Hepatocyte (in vitro differentiated cells): Measurements from ENCODE around the gene CHST15. TPM values are rescaled to one million over a fixed set of nuclear protein-coding genes. Genes with fewer than 3 reads are reported as not detected.

ENCODE experiments used
- DNase-seq: peaks from one replicate; pipeline ENCODE4 v3.0.0-alpha.2; 2016; ENCODE audit warnings: low spot score
- H2AFZ ChIP-seq: fragments of 200-600 bp; sonication (generic); 2 replicates; pipeline ENCODE4 v1.6.0; 2016; ENCODE audit warnings: antibody characterized with exemption, mild to moderate bottlenecking
- H3K27ac ChIP-seq: fragments of 200-600 bp; sonication (generic); 2 replicates; pipeline ENCODE4 v1.5.1; 2016; ENCODE audit warnings: mild to moderate bottlenecking
- H3K27me3 ChIP-seq: fragments of 200-600 bp; sonication (generic); 2 replicates; pipeline ENCODE4 v1.6.1; 2016
- H3K36me3 ChIP-seq: fragments of 200-600 bp; sonication (generic); replicated peaks from 2 replicates; pipeline ENCODE4 v1.5.1; 2016; ENCODE audit warnings: low read depth; ENCODE audit not compliant: insufficient read depth
- H3K4me1 ChIP-seq: fragments of 200-600 bp; sonication (generic); 2 replicates; pipeline ENCODE4 v1.5.1; 2016; ENCODE audit warnings: mild to moderate bottlenecking, moderate library complexity; ENCODE audit not compliant: insufficient read depth
- H3K4me2 ChIP-seq: fragments of 200-600 bp; sonication (generic); 2 replicates; pipeline ENCODE4 v1.6.0; 2016
- H3K4me3 ChIP-seq: fragments of 200-600 bp; sonication (generic); 2 replicates; pipeline ENCODE4 v1.5.1; 2016; ENCODE audit warnings: mild to moderate bottlenecking
- H3K79me2 ChIP-seq: fragments of 200-600 bp; sonication (generic); 2 replicates; pipeline ENCODE4 v1.6.0; 2017; ENCODE audit warnings: mild to moderate bottlenecking
- H3K9me2 ChIP-seq: fragments of 200-600 bp; sonication (generic); replicated peaks from 2 replicates; pipeline ENCODE4 v1.6.0; 2017; ENCODE audit warnings: mild to moderate bottlenecking; ENCODE audit not compliant: insufficient read depth
- H3K9me3 ChIP-seq: fragments of 200-600 bp; sonication (generic); 2 replicates; pipeline ENCODE4 v1.5.1; 2016; ENCODE audit warnings: low read depth, mild to moderate bottlenecking
- H4K20me1 ChIP-seq: fragments of 200-600 bp; sonication (generic); 2 replicates; pipeline ENCODE4 v1.6.0; 2016; ENCODE audit warnings: mild to moderate bottlenecking; ENCODE audit not compliant: insufficient read depth, poor library complexity, severe bottlenecking
- CTCF ChIP-seq: fragments of 200-600 bp; sonication (generic); IDR thresholded peaks from 2 replicates; pipeline ENCODE4 v1.5.1; 2016; ENCODE audit warnings: antibody characterized with exemption, mild to moderate bottlenecking; ENCODE audit not compliant: poor library complexity
- EZH2 ChIP-seq: fragments of 200-600 bp; sonication (generic); IDR thresholded peaks from 2 replicates; pipeline ENCODE4 v1.6.1; 2016; ENCODE audit warnings: antibody characterized with exemption, mild to moderate bottlenecking, borderline replicate concordance
- EZH2phosphoT487 ChIP-seq: fragments of 200-600 bp; sonication (generic); IDR thresholded peaks from one replicate; pipeline ENCODE4 v1.6.1; 2018; ENCODE audit warnings: antibody characterized with exemption, mild to moderate bottlenecking, low read depth, moderate library complexity; ENCODE audit not compliant: unreplicated experiment, severe bottlenecking
- WGBS: methylation state at CpG from one replicate; pipeline ENCODE4 v1.1.6; 2016; ENCODE audit warnings: low lambda C conversion rate; ENCODE audit errors: missing lambda C conversion rate; 5-methylcytosine and 5-hydroxymethylcytosine counted together
- polyA plus RNA-seq: library from polyadenylated mRNA; unstranded; fragments of >200 nt; fragmentation: Nextera tagmentation; extraction: Ambion mirVana; gene quantifications from 2 replicates; pipeline ENCODE4 v1.2.1, GENCODE V29; 2016
- total RNA-seq: library from RNA; depleted of rRNA; stranded (reverse); fragments of >200 nt; gene quantifications from 2 replicates; pipeline ENCODE4 v1.2.3, GENCODE V29; 2014

Gene CHST15
- total and polyA plus RNA-seq, 2 experiments from 2014 or later = 3.9 to 4.5 TPM

GRCh38 chr10:124010563-124011131, 82.8 kb downstream of the CHST15 start:
- no peak overlapping the region for H3K4me2 ChIP-seq
- no peak overlapping the region for H3K4me3 ChIP-seq
- H3K9me3 ChIP-seq = no peaks in the 10 kb centered on the region
- H3K79me2 ChIP-seq = no peaks in the 10 kb centered on the region
- no peaks in the 10 kb centered on the region for H3K9me2 ChIP-seq
- H2AFZ ChIP-seq = no peak overlapping the region
- TF ChIP-seq CTCF (no peak), EZH2phosphoT487 (no peak), EZH2 (no peak)
- H3K36me3 ChIP-seq = no peaks in the 10 kb centered on the region
- H4K20me1 ChIP-seq = no peaks in the 10 kb centered on the region
- 92% methylated on average over 21 of the region's 22 CpGs for WGBS
- DNase-seq = no peak
- no peaks in the 10 kb centered on the region for H3K4me1 ChIP-seq
- H3K27me3 ChIP-seq = no peaks in the 10 kb centered on the region
- no peak overlapping the region for H3K27ac ChIP-seq

GRCh38 chr10:124010024-124010423, 83.4 kb downstream of the CHST15 start:
- H2AFZ ChIP-seq = no peak overlapping the region
- WGBS = 96% methylated on average over 20 of the region's 20 CpGs
- no peaks in the 10 kb centered on the region for H3K9me2 ChIP-seq
- H3K79me2 ChIP-seq = no peaks in the 10 kb centered on the region
- H4K20me1 ChIP-seq = no peaks in the 10 kb centered on the region
- H3K4me1 ChIP-seq = no peaks in the 10 kb centered on the region
- no peak overlapping the region for H3K4me2 ChIP-seq
- no peak for DNase-seq
- no peak for TF ChIP-seq EZH2phosphoT487
- TF ChIP-seq EZH2 = no peak
- TF ChIP-seq CTCF = no peak
- no peak overlapping the region for H3K4me3 ChIP-seq
- H3K27me3 ChIP-seq = no peaks in the 10 kb centered on the region
- no peaks in the 10 kb centered on the region for H3K9me3 ChIP-seq
- no peaks in the 10 kb centered on the region for H3K36me3 ChIP-seq
- no peak overlapping the region for H3K27ac ChIP-seq

GRCh38 chr10:124009231-124010015, 84.0 kb downstream of the CHST15 start:
- Histone ChIP-seq H3K4me3 (no peak overlapping the region), H3K36me3 (no peaks in the 10 kb centered on the region), H3K27ac (no peak overlapping the region), H3K4me1 (no peaks in the 10 kb centered on the region), H3K27me3 (no peaks in the 10 kb centered on the region), H3K9me3 (no peaks in the 10 kb centered on the region), H2AFZ (no peak overlapping the region), H4K20me1 (no peaks in the 10 kb centered on the region), H3K4me2 (no peak overlapping the region), H3K79me2 (no peaks in the 10 kb centered on the region), H3K9me2 (no peaks in the 10 kb centered on the region)
- TF ChIP-seq CTCF (no peak), EZH2phosphoT487 (no peak), EZH2 (no peak)
- WGBS = 92% methylated on average over 16 of the region's 16 CpGs
- no peak for DNase-seq
